Activated naive CD4-positive, alpha-beta T cell treated with anti-CD3 and anti-CD28 coated beads, Interleukin-2, amount 10 ng/mL, durations not matched to agents 7 days and 5 days (primary cell): ENCODE data around the gene POLDIP2.
A peak's percentile ranks its signal among the peaks of the same experiment; 100 is the strongest.

Experiments used
- CTCF ChIA-PET: fragments of 350-600 bp; sonication (Branson Sonifier 250); formaldehyde crosslinking; loops from one replicate; lab custom pipeline; 2021; ENCODE audit warnings: antibody characterized with exemption; lab: Charles Lee
- DNase-seq: peaks from one replicate; pipeline ENCODE4 v3.0.0-alpha.2; 2020
- H3K27ac Mint-ChIP-seq: one replicate; pipeline ENCODE4 v1.8.0; 2021; ENCODE audit warnings: mild to moderate bottlenecking, moderate library complexity, mixed read lengths
- H3K27me3 Mint-ChIP-seq: one replicate; pipeline ENCODE4 v1.8.0; 2021; ENCODE audit warnings: mild to moderate bottlenecking, mixed read lengths
- H3K36me3 Mint-ChIP-seq: one replicate; pipeline ENCODE4 v1.8.0; 2021; ENCODE audit warnings: mixed read lengths
- H3K4me1 Mint-ChIP-seq: one replicate; pipeline ENCODE4 v1.8.0; 2021; ENCODE audit warnings: mixed read lengths
- H3K4me3 Mint-ChIP-seq: one replicate; pipeline ENCODE4 v1.8.0; 2021; ENCODE audit warnings: mild to moderate bottlenecking, moderate library complexity, mixed read lengths
- H3K9me3 Mint-ChIP-seq: one replicate; pipeline ENCODE4 v1.8.0; 2021; ENCODE audit warnings: mixed read lengths

Gene POLDIP2

DNA sequence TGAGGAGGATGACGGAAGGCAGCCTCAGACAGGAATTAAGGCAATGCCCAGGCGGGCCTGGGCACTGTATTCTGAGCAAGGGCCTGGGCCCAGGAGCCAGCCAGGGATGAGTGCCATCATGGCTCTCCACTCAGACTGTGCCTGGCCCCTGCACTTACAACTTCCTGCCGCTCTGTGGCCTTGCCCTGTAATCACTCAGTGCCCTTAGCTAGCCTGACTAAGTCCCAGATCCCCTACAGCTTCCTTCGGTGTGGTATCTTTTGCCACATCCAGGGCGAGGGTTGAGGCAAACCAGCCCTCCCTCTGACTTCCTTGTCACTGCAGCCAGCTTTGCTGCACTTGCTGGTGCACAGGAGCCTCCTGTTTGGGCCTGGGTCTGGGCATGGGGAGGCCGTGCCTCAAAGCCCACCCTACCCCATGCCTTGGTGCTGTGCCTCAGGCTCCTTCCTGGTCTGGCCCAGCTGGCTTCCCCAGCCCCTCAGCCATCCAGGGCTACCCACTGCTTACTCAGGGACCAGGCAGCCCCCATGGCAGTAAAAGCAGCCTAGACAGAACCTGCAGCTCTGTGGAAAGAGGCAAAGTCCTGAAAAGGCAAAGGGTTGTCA lies 39.4 kb upstream of the POLDIP2 start:
- no peaks in the 10 kb centered on the region for H3K4me1 Mint-ChIP-seq
- H3K36me3 Mint-ChIP-seq = peaks cover 8% of the 10 kb centered on the region
- no peaks in the 10 kb centered on the region for H3K9me3 Mint-ChIP-seq
- H3K4me3 Mint-ChIP-seq = no peak overlapping the region
- CTCF ChIA-PET = interaction anchor here (1.2 kb wide), 2 partner anchors 11 to 20 kb away, joined by 3 read pairs; no protein-coding TSS in a partner anchor
- DNase-seq = no peak
- H3K27me3 Mint-ChIP-seq = no peaks in the 10 kb centered on the region
- H3K27ac Mint-ChIP-seq = no peak overlapping the region

DNA sequence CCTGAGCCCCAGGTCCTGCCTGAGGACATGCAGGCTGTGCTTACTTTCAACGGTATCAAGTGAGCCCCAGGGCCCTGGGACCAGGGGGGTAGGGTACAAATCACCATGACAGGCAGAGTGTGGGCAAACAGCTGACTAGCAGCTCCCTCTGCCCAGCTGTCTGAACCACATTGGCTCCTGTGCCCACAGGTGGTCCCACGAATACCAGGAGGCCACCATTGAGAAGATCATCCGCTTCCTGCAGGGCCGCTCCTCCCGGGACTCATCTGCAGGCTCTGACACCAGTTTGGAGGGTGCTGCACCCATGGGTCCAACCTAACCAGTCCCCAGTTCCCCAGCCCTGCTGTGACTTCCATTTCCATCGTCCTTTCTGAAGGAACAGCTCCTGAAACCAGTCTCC lies 38.6 kb upstream of the POLDIP2 start:
- no peaks in the 10 kb centered on the region for H3K27me3 Mint-ChIP-seq
- CTCF ChIA-PET = interaction anchor here (1.2 kb wide), 1 partner anchor 21 kb away, joined by 3 read pairs; no protein-coding TSS in a partner anchor

DNA sequence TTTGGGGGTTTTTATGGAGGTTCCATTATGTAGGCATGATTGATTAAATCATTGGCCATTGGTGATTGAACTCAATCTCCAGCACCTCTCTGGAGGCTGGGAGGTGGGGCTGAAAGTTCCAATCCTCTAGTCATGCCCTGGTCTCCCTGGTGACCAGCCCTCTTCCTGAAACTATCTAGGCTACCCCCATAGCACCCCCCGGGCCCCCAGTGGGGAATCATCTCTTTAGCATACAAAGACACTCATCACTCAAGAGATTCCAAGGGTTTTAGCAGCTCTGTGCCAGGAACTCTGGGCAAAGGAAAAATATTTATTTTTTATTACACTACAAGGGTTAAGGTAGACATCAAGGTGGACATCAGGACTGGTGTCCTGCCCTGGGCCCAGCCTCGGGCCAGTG lies 38.1 kb upstream of the POLDIP2 start:
- DNase-seq = no peak
- no peaks in the 10 kb centered on the region for H3K4me1 Mint-ChIP-seq
- H3K27me3 Mint-ChIP-seq = no peaks in the 10 kb centered on the region
- H3K4me3 Mint-ChIP-seq = no peak overlapping the region
- peaks cover 17% of the 10 kb centered on the region for H3K36me3 Mint-ChIP-seq
- H3K27ac Mint-ChIP-seq = no peak overlapping the region
- CTCF ChIA-PET = interaction anchor here (1.1 to 1.2 kb wide), 2 partner anchors 9 to 21 kb away, joined by 3 to 6 read pairs; no protein-coding TSS in a partner anchor
- no peaks in the 10 kb centered on the region for H3K9me3 Mint-ChIP-seq

More for the DNA sequence above, 38.6 kb upstream of the POLDIP2 start:
- no peak overlapping the region for H3K4me3 Mint-ChIP-seq
- H3K36me3 Mint-ChIP-seq = peaks cover 13% of the 10 kb centered on the region
- no peaks in the 10 kb centered on the region for H3K4me1 Mint-ChIP-seq
- no peak overlapping the region for H3K27ac Mint-ChIP-seq
- H3K9me3 Mint-ChIP-seq = no peaks in the 10 kb centered on the region
- no peak for DNase-seq

DNA sequence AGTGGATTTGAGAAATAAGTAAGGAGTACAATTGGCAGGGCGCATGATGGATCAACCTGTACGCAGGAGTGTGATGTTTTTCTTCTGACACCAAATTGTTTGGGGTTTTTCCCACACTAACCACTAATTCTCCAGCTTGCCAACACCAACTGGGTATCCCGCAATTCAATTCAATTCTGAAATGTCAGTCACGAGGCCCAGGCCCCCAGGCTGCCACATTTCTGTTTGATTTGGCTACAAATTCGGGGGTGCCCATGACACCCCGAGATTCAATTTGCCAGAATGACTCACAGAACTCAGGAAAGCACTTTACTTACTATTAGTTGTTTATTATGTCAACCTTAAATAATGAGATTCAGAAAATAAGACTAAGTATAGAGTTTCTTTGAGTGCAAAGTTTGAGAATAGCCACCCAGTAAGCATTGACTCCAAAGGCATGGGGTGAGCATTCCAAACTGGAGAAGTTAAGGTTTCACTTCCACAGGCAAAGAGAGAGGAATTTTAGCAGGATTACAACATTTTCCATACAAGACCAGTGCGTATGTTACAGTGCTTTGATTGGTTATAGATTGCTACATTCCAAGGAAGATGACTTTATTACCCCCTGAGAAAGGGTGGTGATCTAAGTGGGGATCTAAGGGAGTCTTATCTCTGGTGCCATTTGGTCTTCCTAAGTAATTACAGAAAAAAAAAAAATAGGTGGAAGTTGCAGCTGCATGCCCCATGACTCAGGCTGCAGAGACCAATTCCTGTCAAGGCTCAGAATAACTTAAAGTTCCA lies 37.2 kb upstream of the POLDIP2 start:
- Mint-ChIP-seq H3K27ac (no peak overlapping the region), H3K4me1 (no peaks in the 10 kb centered on the region), H3K9me3 (no peaks in the 10 kb centered on the region), H3K4me3 (no peak overlapping the region), H3K27me3 (no peaks in the 10 kb centered on the region), H3K36me3 (peaks cover 24% of the 10 kb centered on the region)
- DNase-seq = no peak
- CTCF ChIA-PET = interaction anchor here (1.1 kb wide), 1 partner anchor 8 kb away, joined by 6 read pairs; no protein-coding TSS in a partner anchor

DNA sequence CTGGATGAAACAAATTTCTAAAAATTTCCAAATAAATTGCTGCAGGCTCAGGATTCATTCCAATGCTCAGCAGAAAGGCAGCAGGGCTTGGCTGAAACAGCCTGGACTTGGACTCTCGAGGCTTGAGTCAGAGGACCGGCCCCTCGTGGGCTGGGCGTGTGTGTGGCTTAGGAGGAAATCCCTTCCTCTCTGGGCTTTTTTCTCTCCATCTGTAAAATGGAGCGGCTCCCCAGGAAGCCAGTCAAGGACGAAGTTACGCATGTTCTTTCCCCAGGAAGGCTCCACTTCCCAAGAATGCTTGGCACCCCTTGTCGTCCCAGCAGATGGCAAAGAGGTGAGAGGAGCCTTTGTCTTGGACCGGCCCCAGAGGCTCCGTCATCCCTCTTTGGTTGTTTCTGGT lies 35.2 kb upstream of the POLDIP2 start:
- Mint-ChIP-seq H3K4me1 (no peaks in the 10 kb centered on the region), H3K27ac (no peak overlapping the region), H3K9me3 (no peaks in the 10 kb centered on the region), H3K4me3 (no peak overlapping the region), H3K36me3 (peaks cover 34% of the 10 kb centered on the region), H3K27me3 (no peaks in the 10 kb centered on the region)
- CTCF ChIA-PET = no interaction called here
- no peak for DNase-seq

DNA sequence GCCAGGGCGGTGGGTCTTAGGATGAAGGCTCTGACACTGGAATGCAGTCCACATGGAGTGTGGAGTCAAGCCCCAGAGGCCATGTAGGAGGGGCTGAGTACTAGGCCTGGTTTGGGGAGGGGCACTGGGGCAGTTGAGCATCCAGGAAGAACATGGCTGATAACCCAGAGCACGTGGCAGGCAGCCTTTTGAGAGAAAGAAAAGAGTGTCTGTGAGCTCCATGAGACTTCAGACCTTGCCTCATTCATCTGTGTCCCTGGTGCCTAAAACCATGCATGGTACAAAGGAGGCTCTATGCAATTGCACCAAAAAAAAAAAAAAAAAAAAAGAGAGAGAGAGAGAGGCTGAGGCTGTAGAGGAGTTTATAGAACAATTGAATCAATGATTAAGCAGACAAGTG lies 34.1 kb upstream of the POLDIP2 start:
- Mint-ChIP-seq H3K4me1 (no peaks in the 10 kb centered on the region), H3K27me3 (no peaks in the 10 kb centered on the region), H3K27ac (no peak overlapping the region), H3K36me3 (peaks cover 35% of the 10 kb centered on the region), H3K9me3 (no peaks in the 10 kb centered on the region), H3K4me3 (no peak overlapping the region)
- CTCF ChIA-PET = no interaction called here
- no peak for DNase-seq

DNA sequence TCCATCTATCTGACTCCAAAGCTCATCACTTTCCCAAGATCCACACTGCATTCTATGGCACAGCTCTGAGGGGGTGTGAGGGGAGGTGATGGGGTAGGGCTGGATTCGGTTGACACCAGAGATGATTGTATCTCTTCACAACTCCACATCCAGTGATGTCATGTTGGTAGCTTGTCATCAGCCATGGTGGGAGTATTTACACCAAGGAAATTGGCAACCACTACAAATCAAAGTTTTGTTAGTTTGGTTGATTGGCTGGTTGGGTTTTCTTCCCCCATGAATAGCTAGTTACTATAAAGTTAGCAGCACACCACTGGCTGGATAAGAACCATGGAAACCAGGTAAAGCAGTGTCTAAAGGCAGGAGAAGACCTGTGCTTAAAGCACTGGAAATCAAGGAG lies 33.7 kb upstream of the POLDIP2 start:
- Mint-ChIP-seq H3K4me3 (no peak overlapping the region), H3K27ac (no peak overlapping the region), H3K9me3 (no peaks in the 10 kb centered on the region), H3K36me3 (peaks cover 35% of the 10 kb centered on the region), H3K4me1 (peaks cover 2% of the 10 kb centered on the region), H3K27me3 (no peaks in the 10 kb centered on the region)
- DNase-seq = no peak
- CTCF ChIA-PET = no interaction called here

DNA sequence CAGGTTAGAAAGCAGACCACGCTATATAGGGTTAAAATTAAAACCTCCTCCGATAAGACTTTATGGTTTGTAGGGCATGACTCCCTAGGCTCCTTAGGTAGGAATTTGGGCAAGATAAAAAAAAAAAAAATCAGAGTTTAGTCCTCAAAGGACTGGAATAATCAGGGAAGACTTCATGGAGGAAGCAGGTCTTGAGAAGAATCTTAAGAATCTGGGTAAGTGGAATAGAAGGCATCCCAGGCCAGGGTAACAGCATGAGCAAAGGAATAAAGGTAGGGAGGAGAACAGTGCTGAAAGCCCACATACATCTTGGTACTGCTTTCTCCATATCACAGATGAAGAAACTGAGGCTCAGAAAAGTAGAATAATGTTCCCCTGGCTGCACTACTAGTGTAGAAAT lies 33.2 kb upstream of the POLDIP2 start:
- Mint-ChIP-seq H3K27ac (no peak overlapping the region), H3K36me3 (peaks cover 32% of the 10 kb centered on the region), H3K4me1 (peaks cover 6% of the 10 kb centered on the region), H3K4me3 (no peak overlapping the region), H3K27me3 (no peaks in the 10 kb centered on the region), H3K9me3 (no peaks in the 10 kb centered on the region)
- CTCF ChIA-PET = no interaction called here
- no peak for DNase-seq

DNA sequence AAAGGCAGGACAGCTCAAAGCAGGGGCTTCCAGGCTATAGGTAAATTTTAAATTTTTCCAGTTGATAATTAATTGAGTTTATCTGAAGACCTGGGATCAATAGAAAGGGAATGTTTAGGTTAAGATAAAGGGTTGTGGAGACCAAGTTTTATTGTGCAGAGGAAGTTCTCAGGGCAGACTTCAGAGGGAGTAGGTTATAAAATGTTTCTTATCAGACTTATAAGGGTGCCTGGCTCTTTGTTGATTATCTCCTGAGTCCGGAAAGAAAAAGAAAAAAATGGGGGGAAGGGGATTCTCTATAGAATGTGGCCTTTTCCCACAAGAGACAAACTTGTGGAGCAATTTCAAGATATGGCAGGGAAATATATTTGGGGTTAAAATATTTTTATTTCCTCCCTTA lies 32.8 kb upstream of the POLDIP2 start:
- Mint-ChIP-seq H3K36me3 (peaks cover 32% of the 10 kb centered on the region), H3K27me3 (no peaks in the 10 kb centered on the region), H3K27ac (no peak overlapping the region), H3K4me1 (peaks cover 10% of the 10 kb centered on the region), H3K4me3 (no peak overlapping the region), H3K9me3 (no peaks in the 10 kb centered on the region)
- no peak for DNase-seq
- CTCF ChIA-PET = no interaction called here

DNA sequence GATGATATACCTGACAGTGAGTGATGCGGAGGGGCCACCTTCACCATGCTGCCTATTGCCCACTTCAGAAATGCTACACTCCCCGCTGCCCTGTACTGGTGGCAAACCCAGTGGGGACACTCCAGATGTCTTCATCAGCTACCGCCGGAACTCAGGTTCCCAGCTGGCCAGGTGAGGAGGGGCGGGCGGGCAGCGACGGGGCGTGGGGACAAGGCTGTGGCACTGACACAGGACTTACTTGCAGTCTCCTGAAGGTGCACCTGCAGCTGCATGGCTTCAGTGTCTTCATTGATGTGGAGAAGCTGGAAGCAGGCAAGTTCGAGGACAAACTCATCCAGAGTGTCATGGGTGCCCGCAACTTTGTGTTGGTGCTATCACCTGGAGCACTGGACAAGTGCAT lies 30.8 kb upstream of the POLDIP2 start:
- DNase-seq = no peak
- CTCF ChIA-PET = no interaction called here
- Mint-ChIP-seq H3K36me3 (peaks cover 27% of the 10 kb centered on the region), H3K4me1 (peaks cover 23% of the 10 kb centered on the region), H3K27ac (no peak overlapping the region), H3K4me3 (no peak overlapping the region), H3K9me3 (no peaks in the 10 kb centered on the region), H3K27me3 (peaks cover 5% of the 10 kb centered on the region)

DNA sequence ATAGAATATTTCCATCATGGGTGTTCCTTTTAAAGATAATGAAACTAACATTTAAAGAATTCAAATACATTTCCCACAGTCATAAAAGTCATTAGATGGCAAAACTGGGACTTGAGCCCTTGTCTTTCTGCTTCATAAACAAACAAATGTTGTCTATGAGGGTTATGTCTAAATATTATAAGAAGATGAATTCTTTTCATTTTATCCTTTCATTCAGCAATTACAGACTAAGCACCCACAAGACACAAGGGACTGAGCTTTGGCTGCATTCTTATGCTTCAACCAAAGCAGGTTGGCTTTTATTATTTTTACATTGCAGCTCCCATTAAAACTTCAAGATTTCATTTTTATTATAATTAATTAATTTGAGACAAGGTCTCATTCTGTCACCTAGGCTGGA lies 29.1 kb upstream of the POLDIP2 start:
- CTCF ChIA-PET = interaction anchor here (1.9 kb wide), 1 partner anchor 9 kb away, joined by 6 read pairs; no protein-coding TSS in a partner anchor

DNA sequence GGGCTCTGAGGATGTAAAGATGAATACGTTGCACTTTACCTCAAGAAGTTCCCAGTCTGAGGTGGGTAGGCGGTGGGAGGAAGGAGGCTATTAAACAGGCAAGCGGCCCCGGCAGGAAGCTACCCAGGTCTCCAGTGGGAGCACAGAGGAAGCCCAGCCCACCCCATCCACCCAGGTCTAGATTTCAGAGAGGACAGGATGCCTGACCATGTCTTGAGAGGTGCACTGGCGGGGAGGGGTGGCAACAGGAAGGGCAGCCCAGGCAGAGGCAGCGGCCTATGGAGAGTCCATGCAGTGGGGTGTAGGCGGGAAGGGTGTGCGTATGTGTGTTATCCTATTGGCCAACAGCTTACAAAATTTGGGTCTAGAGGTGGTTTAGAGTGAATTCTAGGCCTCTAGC lies 28.1 kb upstream of the POLDIP2 start:
- H3K27me3 Mint-ChIP-seq = peaks cover 27% of the 10 kb centered on the region
- peak; percentile 37 for DNase-seq
- CTCF ChIA-PET = interaction anchor here (0.6 to 1.9 kb wide), 3 partner anchors 10 to 136 kb away, joined by 3 to 6 read pairs (median 4); no protein-coding TSS in a partner anchor
- H3K27ac Mint-ChIP-seq = peak overlapping the region; percentile 72
- H3K4me1 Mint-ChIP-seq = peaks cover 27% of the 10 kb centered on the region
- H3K9me3 Mint-ChIP-seq = no peaks in the 10 kb centered on the region
- H3K4me3 Mint-ChIP-seq = peak overlapping the region; percentile 79
- H3K36me3 Mint-ChIP-seq = peaks cover 17% of the 10 kb centered on the region

More for the DNA sequence above, 29.1 kb upstream of the POLDIP2 start:
- DNase-seq = no peak
- Mint-ChIP-seq H3K27ac (no peak overlapping the region), H3K4me1 (peaks cover 27% of the 10 kb centered on the region), H3K36me3 (peaks cover 25% of the 10 kb centered on the region), H3K9me3 (no peaks in the 10 kb centered on the region), H3K27me3 (peaks cover 19% of the 10 kb centered on the region), H3K4me3 (no peak overlapping the region)

DNA sequence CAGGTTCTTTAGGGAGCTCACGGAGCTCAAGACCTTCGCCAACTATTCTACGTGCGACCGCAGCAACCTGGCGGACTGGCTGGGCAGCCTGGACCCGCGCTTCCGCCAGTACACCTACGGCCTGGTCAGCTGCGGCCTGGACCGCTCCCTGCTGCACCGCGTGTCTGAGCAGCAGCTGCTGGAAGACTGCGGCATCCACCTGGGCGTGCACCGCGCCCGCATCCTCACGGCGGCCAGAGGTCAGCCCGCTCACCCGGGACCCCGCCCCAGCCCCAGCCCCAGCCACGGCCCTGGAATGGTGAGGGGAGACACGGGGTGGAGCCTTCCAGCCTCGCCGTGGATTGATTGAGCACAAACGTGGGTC lies 27.7 kb upstream of the POLDIP2 start:
- Mint-ChIP-seq H3K27ac (peak overlapping the region; percentile 77), H3K4me1 (peaks cover 27% of the 10 kb centered on the region), H3K9me3 (no peaks in the 10 kb centered on the region), H3K27me3 (peaks cover 29% of the 10 kb centered on the region), H3K4me3 (peak overlapping the region; percentile 79), H3K36me3 (peaks cover 13% of the 10 kb centered on the region)
- CTCF ChIA-PET = interaction anchor here (0.6 to 1.1 kb wide), 2 partner anchors 31 to 136 kb away, joined by 3 to 4 read pairs; no protein-coding TSS in a partner anchor
- DNase-seq = peak; percentile 38

DNA sequence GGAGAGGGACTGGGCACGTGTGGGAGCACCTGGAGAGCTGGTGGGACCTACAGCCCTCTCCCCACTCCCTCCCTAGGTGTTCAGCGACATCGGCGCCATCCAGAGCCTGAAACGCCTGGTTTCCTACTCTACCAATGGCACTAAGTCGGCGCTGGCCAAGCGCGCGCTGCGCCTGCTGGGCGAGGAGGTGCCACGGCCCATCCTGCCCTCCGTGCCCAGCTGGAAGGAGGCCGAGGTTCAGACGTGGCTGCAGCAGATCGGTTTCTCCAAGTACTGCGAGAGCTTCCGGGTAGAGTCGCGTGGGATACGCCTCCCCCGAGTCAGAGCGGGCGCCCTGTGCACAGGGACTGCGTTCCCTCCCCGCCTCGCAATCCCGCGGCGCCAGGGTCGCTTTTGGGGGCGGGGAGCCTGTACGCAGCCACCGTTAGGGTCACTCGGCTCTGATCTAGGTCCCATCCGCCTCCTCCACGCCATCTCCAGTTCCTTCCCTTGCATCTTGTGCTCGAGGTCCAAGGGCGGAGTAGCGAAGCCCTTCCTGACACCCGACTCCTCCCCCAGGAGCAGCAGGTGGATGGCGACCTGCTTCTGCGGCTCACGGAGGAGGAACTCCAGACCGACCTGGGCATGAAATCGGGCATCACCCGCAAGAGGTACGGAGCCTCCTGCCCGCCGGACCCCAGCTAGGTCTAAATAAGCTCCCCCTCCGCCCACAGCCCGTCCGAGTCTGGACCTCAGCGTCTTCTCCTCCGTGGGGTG lies 27.1 kb upstream of the POLDIP2 start:
- H3K36me3 Mint-ChIP-seq = peaks cover 11% of the 10 kb centered on the region
- H3K9me3 Mint-ChIP-seq = no peaks in the 10 kb centered on the region
- peak; percentile 86 for DNase-seq
- CTCF ChIA-PET = interaction anchor here (0.6 to 1.1 kb wide), 2 partner anchors 32 to 137 kb away, joined by 3 to 4 read pairs; no protein-coding TSS in a partner anchor
- H3K27me3 Mint-ChIP-seq = peaks cover 29% of the 10 kb centered on the region
- H3K4me1 Mint-ChIP-seq = peaks cover 27% of the 10 kb centered on the region
- H3K4me3 Mint-ChIP-seq = peak overlapping the region; percentile 79
- H3K27ac Mint-ChIP-seq = peak overlapping the region; percentile 77
